ENCODE measurements around the gene SLC6A20.

The SLC6A20 gene

DNA sequence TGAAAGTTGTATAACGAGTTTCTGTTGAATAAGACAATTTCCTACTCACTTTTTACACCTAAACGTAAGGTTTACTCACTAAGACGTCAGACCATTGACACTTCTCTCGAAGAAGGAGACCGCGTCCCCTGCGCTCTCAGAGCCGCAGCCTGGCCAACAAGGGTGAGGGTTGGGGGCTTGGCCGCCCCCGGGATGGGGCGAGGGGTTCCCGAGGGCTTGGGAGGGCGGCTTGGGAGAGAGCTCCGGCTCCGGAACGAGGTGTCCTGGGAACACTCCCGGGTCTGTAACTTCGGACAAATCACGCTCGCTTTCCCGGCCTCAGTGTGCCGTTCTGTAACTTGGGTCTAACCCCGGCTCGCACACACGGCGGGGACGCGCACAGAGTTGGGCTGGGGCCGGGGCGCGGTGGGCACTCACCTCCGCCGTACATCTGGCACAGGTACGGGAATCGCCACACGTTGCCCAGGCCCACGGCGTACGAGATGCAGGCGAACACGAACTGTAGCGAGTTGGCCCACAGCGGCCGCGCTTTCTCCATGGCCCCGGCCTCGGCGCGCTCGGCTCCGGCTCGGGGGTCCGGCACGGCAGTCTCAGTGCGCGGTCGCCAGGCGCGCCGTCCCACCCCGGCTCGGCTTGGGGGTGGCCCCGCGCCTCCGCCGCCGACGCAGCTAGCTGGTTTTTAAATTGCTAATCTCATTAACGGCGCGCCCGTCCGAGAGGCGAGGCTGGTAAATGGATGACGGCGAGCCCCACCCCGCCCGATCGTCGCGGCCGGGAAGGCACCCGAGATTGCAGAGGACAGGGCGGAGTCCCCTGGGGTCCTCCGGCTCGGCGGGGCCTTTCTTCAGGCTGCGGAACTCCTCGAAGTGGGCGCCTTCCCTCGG, at the start of gene SLC6A20:
SLC6A20 (minus strand) TSS at position 655 of the 884 bp plus-strand sequence; CDS start at position 538, 117 bp downstream.
- DNase-seq, result no peak

GRCh38 chr3:45844616-45845015, 48.3 kb upstream of the SLC6A20 start:
- DNase-seq, result no peak

- no peak for DNase-seq
These were observed 46.7 kb upstream of the SLC6A20 start for GRCh38 chr3:45842851-45843625.

DNA sequence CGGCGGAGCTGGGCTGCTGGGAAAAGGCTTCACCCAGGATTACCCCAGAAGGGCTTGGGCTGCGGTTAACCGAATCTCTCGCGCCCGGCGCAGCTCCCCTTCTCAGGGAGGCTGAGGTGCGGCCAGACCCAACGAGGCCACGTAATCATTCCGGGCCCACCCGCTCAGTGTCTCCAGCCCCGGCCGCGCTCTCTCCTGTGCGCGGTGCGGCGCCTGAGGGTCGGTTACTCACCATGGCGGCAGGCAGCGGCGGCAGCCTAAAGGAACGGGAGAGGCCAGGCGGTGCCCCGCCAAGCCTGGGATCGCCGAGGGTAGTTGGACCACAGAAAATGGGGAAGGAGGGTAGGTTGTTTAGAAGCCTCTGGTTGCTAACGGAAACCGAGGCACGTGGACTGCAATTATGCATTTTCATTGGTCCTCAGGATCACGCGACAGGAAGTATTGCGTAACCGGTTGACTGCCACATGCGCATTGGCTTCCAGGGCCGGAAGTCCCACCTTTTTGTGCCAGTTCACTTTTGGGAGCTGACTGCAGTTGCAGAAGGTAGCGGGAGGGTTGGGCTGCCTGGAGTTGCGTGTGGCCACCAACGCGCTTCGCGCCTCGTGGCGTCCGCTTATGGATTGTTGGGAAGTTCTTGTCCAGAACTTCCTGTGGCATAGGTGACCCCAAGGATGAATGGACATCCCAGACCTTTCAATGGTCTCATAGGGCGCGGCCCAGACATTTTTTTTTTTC, 45.6 kb upstream of the SLC6A20 start, which contains the start of gene LZTFL1:
LZTFL1 (minus strand) TSS at position 363 of the 735 bp plus-strand sequence; CDS start at position 235, 128 bp downstream.
- DNase-seq, result peak; percentile 87

- DNase-seq, result no peak
These were observed 45.1 kb upstream of the SLC6A20 start for GRCh38 chr3:45841420-45841756.

DNA sequence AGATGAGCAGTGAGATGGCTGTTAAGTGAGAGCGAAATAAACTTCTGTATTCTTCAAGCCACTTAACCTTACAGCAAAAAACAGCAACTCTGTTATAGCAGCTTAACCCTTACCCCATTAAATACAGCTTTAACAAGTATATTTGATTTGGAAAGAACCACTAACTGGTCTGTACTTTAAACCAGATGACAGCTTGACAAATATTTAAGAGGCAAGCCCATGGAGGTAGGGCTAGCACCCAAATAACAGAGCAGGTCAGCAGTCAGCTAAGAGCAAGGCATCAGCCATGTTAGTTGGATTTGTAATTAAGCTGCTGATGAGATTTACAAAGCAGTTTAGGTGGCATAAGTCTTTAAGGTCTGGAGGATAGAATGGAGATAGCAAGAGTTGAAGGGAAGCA, 42.1 kb upstream of the SLC6A20 start:
- DNase-seq, result no peak

DNA sequence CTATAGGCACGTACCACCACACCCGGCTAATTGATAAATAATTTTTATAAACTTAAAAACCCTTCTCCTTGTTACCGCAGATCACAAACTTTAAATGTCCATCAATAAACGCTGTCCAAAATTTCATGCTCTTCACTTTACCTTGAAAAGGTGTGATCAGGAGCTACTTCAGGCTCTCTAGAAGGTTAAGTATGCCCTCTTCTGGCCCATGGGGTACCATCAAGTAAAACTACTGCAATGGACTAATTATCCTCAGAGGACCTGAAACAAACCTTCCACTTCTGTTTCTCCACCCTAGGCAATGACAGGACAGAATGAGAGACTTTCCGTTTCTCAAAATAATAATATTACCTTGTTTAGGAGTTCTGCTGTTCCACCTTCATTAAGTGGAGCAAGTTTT, 36.4 kb upstream of the SLC6A20 start:
- DNase-seq, result no peak

- no peak for DNase-seq
These were observed 33.8 kb upstream of the SLC6A20 start for GRCh38 chr3:45830121-45830520.

GRCh38 chr3:45826908-45827307, 30.6 kb upstream of the SLC6A20 start:
- DNase-seq, result no peak

GRCh38 chr3:45826321-45826720, 30.0 kb upstream of the SLC6A20 start:
- DNase-seq, result no peak

GRCh38 chr3:45821127-45821526, 24.8 kb upstream of the SLC6A20 start:
- no peak for DNase-seq

GRCh38 chr3:45819543-45819942, 23.2 kb upstream of the SLC6A20 start:
- DNase-seq, result no peak

DNA sequence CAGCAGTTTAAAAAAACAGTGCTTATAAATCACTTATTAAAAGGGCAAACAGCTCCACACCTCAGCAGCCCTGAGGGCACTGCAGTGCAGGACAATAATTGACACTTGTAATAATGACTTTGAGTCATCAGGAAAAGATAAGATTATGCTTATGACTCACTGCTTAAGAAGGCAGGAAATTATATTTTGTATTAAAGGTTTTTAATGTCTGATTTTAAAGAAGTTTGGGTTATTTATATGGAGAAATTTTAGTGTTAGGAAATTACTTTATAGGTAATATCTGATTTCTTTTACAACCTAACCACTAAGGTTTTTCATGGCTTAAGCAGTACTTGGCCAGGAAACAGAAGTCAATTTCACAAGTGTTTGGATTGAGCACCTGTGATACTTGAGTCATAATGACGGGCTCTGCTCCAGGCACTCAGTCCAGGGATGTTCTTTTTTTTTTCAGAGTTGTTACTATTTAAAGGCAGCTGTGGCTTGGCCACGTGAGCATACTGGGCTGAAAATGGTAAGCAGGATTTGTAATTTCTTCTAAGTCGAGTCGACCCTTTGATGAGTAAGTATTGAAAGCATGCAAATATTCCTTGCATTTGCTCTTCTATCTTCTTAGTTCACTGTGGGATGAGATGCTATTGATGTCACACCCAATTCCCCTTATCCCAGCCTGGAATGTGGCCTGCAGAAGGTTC, 21.6 kb upstream of the SLC6A20 start:
- DNase-seq, result peak; percentile 24

GRCh38 chr3:45816544-45816943, 20.2 kb upstream of the SLC6A20 start:
- no peak for DNase-seq

DNA sequence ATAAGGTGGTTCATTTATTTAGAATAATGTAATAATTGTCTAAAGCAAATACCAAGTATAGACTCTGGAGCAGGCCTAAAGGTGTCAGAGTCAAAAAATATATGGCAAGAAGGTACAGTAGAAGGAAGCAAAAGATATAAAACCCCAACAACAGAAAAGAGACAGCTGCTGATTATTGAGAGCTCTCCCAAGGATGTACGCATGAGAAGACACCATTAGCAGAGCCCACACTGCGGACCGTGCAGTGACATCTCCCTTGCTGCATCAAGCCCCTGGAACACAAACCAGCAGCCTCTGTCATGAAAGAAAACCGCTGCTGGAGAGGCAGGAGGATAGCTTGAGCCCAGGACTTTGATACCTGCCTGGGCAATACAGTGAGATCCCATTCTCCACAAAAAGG, 18.0 kb upstream of the SLC6A20 start:
- no peak for DNase-seq

- DNase-seq, result peak; percentile 39
These were observed 11.6 kb upstream of the SLC6A20 start for GRCh38 chr3:45807681-45808540.

DNA sequence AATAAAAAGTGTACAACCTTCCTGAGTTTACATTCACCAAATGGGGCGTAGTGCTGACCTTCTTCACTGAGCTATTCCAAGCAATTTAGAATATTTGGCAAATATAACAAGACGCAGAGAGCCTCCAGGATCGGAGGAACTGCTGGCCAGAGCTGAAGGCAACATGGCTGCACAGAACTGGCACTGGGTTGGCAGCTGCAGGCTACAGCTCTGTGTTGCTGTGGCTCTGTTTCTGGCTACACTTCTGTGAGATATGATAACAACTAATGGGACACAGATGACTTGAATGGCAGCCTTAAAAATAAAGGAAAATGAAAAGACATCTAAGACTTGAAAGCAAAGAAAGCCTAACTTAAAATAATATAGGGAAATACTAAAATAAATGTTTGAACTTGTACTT, 10.8 kb upstream of the SLC6A20 start:
- DNase-seq, result no peak

- DNase-seq, result no peak
These were observed 9.7 kb upstream of the SLC6A20 start for GRCh38 chr3:45806072-45806471.

- no peak for DNase-seq
These were observed 7.1 kb upstream of the SLC6A20 start for GRCh38 chr3:45803252-45803935.

DNA sequence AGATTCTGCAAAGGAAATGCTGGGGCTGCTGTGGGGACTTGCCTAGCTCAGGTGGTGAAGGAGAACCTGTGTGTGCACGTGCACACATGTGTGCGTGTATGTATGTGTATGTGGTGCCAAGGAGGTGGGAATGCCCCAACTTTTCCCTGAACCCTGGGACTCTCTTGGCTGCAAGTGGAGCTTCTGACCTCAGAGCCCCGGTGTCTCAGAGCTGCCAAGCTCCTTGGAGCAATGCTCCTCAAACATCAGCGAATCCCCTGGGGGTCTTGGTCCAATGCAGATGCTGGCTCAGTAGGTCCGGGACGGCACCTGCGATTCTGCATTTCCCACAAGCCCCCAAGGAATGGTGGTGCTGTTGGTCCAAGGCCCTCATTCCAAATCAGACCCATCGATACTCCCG, 5.8 kb upstream of the SLC6A20 start:
- no peak for DNase-seq

DNA sequence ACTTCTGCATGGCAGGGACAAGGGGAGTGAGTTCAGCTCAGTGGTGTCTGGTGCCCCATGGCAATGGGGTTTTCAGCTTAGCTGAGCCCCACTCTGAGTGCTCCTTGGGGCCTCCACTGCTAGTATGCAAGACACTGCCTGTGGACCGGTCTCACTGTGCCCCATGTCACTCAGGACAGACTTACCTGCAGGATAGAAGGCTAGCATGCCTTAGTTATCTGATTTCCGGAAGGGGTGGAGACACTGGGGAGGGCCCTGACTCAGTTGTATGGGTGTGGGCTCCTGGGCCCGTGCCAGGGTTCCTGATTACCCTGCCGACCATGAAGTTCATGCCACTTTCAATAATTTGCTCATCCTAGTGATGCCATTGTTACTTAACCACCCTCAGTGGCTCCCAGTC, 4.3 kb upstream of the SLC6A20 start:
- no peak for DNase-seq

Measured in NCI-H1092 (cell line).